ENCODE measurements around the gene PDE3A.

The PDE3A gene

GRCh38 chr12:20490213-20490612 is 121.9 kb downstream of the PDE3A start:
- in situ Hi-C loops (cut with HindIII; ENCODE audit: low sequenced_read_pairs) = no loop called here

- in situ Hi-C loops (cut with HindIII; ENCODE audit: low sequenced_read_pairs) = no loop called here
Observed at GRCh38 chr12:20491290-20491689, 123.0 kb downstream of the PDE3A start.

- in situ Hi-C loops (cut with HindIII; ENCODE audit: low sequenced_read_pairs) = no loop called here
Observed at GRCh38 chr12:20492251-20492760, 124.0 kb downstream of the PDE3A start.

- in situ Hi-C loops (cut with HindIII; ENCODE audit: low sequenced_read_pairs) = no loop called here
Observed at GRCh38 chr12:20493934-20494333, 125.6 kb downstream of the PDE3A start.

GRCh38 chr12:20494851-20495250 is 126.5 kb downstream of the PDE3A start:
- in situ Hi-C loops (cut with HindIII; ENCODE audit: low sequenced_read_pairs) = no loop called here

GRCh38 chr12:20495997-20496396 is 127.7 kb downstream of the PDE3A start:
- in situ Hi-C loops (cut with HindIII; ENCODE audit: low sequenced_read_pairs) = no loop called here

GRCh38 chr12:20497707-20498106 is 129.4 kb downstream of the PDE3A start:
- in situ Hi-C loops (cut with HindIII; ENCODE audit: low sequenced_read_pairs) = no loop called here

GRCh38 chr12:20501958-20502357 is 133.6 kb downstream of the PDE3A start:
- in situ Hi-C loops (cut with HindIII; ENCODE audit: low sequenced_read_pairs) = no loop called here

- in situ Hi-C loops (cut with HindIII; ENCODE audit: low sequenced_read_pairs) = no loop called here
Observed at GRCh38 chr12:20503858-20504257, 135.5 kb downstream of the PDE3A start.

GRCh38 chr12:20505056-20505455 is 136.7 kb downstream of the PDE3A start:
- in situ Hi-C loops (cut with HindIII; ENCODE audit: low sequenced_read_pairs) = no loop called here

- in situ Hi-C loops (cut with HindIII; ENCODE audit: low sequenced_read_pairs) = no loop called here
Observed at GRCh38 chr12:20507056-20507455, 138.7 kb downstream of the PDE3A start.

GRCh38 chr12:20507711-20508110 is 139.4 kb downstream of the PDE3A start:
- in situ Hi-C loops (cut with HindIII; ENCODE audit: low sequenced_read_pairs) = no loop called here

- in situ Hi-C loops (cut with HindIII; ENCODE audit: low sequenced_read_pairs) = no loop called here
Observed at GRCh38 chr12:20508359-20508758, 140.0 kb downstream of the PDE3A start.

- in situ Hi-C loops (cut with HindIII; ENCODE audit: low sequenced_read_pairs) = no loop called here
Observed at GRCh38 chr12:20508962-20509361, 140.6 kb downstream of the PDE3A start.

GRCh38 chr12:20510811-20511210 is 142.5 kb downstream of the PDE3A start:
- in situ Hi-C loops (cut with HindIII; ENCODE audit: low sequenced_read_pairs) = no loop called here

GRCh38 chr12:20513189-20513588 is 144.9 kb downstream of the PDE3A start:
- in situ Hi-C loops (cut with HindIII; ENCODE audit: low sequenced_read_pairs) = no loop called here

GRCh38 chr12:20514598-20514997 is 146.3 kb downstream of the PDE3A start:
- in situ Hi-C loops (cut with HindIII; ENCODE audit: low sequenced_read_pairs) = no loop called here

- in situ Hi-C loops (cut with HindIII; ENCODE audit: low sequenced_read_pairs) = no loop called here
Observed at GRCh38 chr12:20520532-20520931, 152.2 kb downstream of the PDE3A start.

- in situ Hi-C loops (cut with HindIII; ENCODE audit: low sequenced_read_pairs) = no loop called here
Observed at GRCh38 chr12:20523658-20524057, 155.3 kb downstream of the PDE3A start.

GRCh38 chr12:20524113-20524512 is 155.8 kb downstream of the PDE3A start:
- in situ Hi-C loops (cut with HindIII; ENCODE audit: low sequenced_read_pairs) = no loop called here

GRCh38 chr12:20525064-20525610 is 156.8 kb downstream of the PDE3A start:
- in situ Hi-C loops (cut with HindIII; ENCODE audit: low sequenced_read_pairs) = no loop called here

GRCh38 chr12:20527417-20528163 is 159.3 kb downstream of the PDE3A start:
- in situ Hi-C loops (cut with HindIII; ENCODE audit: low sequenced_read_pairs) = no loop called here

- in situ Hi-C loops (cut with HindIII; ENCODE audit: low sequenced_read_pairs) = no loop called here
Observed at GRCh38 chr12:20528208-20528607, 159.9 kb downstream of the PDE3A start.
